Esophagus squamous epithelium (tissue), 4 donors: ENCODE results near the gene TMEM132E.

Source experiments
- POLR2A ChIP-seq, 4 donors: fragments of 450-650 bp; IDR thresholded peaks; one replicate each; pipeline ENCODE4 v1.6.1; 2017; ENCODE audit warnings: antibody characterized with exemption in 4 of 4, mild to moderate bottlenecking in 4 of 4, moderate library complexity in 3 of 4
- TF ChIP-seq, protein P1 (sequence below), 6 experiments: fragments of 450-650 bp in 4 of 6; fragments of 200-600 bp in 2 of 6; sonication (generic) in 2 of 6; IDR thresholded peaks; one replicate each; pipeline ENCODE4 v1.5.1; 2016 to 2019; ENCODE audit warnings: antibody characterized with exemption in 6 of 6, mild to moderate bottlenecking in 4 of 6, moderate library complexity in 4 of 6

DNA sequence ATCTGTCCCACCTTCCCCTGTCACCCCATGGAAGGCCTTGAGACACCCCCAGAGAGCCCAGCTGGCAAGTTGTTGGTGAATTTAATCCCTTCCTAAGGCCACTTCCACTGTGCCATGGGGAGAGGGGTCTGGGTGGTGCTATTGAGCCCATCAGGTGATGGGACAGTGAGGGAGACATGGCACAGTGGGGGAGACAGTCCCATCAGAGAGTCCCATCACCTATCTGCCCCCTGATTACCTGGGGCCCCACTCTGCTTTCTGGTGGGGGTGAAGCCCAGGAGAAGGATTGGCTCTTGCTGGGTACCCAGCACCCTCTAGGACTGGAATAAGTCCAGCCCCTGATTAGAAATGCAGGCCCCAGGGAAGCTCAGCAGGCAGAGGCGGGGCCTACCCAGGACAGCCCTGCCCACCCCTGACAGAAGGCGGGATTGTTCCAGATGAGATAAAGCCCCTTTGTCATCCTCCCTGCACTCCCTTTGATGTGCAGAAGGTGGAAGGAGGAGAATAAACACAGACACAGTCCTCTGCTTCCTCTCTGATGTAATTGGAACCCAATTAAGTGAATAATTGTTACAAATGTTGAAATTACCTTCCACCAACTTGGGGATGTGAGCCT is 18.9 kb downstream of the TMEM132E start:
- no peak for TF ChIP-seq POLR2A (IDR thresholded peaks at IDR 0.05)
- TF ChIP-seq, protein P1, sequence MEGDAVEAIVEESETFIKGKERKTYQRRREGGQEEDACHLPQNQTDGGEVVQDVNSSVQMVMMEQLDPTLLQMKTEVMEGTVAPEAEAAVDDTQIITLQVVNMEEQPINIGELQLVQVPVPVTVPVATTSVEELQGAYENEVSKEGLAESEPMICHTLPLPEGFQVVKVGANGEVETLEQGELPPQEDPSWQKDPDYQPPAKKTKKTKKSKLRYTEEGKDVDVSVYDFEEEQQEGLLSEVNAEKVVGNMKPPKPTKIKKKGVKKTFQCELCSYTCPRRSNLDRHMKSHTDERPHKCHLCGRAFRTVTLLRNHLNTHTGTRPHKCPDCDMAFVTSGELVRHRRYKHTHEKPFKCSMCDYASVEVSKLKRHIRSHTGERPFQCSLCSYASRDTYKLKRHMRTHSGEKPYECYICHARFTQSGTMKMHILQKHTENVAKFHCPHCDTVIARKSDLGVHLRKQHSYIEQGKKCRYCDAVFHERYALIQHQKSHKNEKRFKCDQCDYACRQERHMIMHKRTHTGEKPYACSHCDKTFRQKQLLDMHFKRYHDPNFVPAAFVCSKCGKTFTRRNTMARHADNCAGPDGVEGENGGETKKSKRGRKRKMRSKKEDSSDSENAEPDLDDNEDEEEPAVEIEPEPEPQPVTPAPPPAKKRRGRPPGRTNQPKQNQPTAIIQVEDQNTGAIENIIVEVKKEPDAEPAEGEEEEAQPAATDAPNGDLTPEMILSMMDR (IDR thresholded peaks at IDR 0.05): no peak
